IMR-90 (cell line): Measurements from ENCODE around the gene CABP7. TPM values are rescaled to one million over a fixed set of nuclear protein-coding genes. Genes with fewer than 3 reads are reported as not detected.

Experiments
- ATAC-seq: fragments of 200-7000 bp; cut with Tn5 transposase; 2 replicates; pipeline ENCODE4 v1.9.1; 2020; ENCODE audit warnings: low read depth, mild to moderate bottlenecking, moderate library complexity
- BruUV-seq: library from RNA; stranded (reverse); fragments of 400-500 nt; replicated peaks from 2 replicates; lab custom pipeline; 2021; lab: Mats Ljungman, UMichigan
- CTCF ChIA-PET: fragments of 300-600 bp; formaldehyde crosslinking; extraction: SDS; loops from one replicate; lab custom pipeline; 2021; ENCODE audit warnings: antibody characterized with exemption; lab: Yijun Ruan, JAX
- POLR2A ChIA-PET: fragments of 300-600 bp; sonication (Branson Sonifier 250); formaldehyde crosslinking; loops from one replicate; lab custom pipeline; 2022; ENCODE audit warnings: antibody characterized with exemption; ENCODE audit not compliant: unreplicated experiment; lab: Charles Lee
- DNase-seq: peaks from one replicate; pipeline ENCODE4 v3.0.0; 2013
- H2AFZ ChIP-seq: replicated peaks from 2 replicates; pipeline ENCODE3; 2013; ENCODE audit warnings: low read length, mild to moderate bottlenecking; ENCODE audit not compliant: poor library complexity
- H2AK5ac ChIP-seq: 2 replicates; pipeline ENCODE4 v1.6.1; 2013; ENCODE audit warnings: low read depth, low read length, inconsistent platforms
- H2AK9ac ChIP-seq: replicated peaks from 2 replicates; pipeline ENCODE3; 2013; ENCODE audit warnings: mild to moderate bottlenecking, low read depth, low read length, moderate library complexity; ENCODE audit not compliant: poor library complexity
- H2BK120ac ChIP-seq: 2 replicates; pipeline ENCODE4 v1.6.1; 2013; ENCODE audit warnings: low read depth, low read length, inconsistent platforms
- H2BK15ac ChIP-seq: 3 replicates; pipeline ENCODE4 v1.6.1; 2013; ENCODE audit warnings: low read depth, low read length, inconsistent platforms
- H2BK20ac ChIP-seq: 2 replicates; pipeline ENCODE4 v1.6.1; 2013; ENCODE audit warnings: low read depth, mild to moderate bottlenecking, inconsistent platforms, low read length, moderate library complexity
- H2BK5ac ChIP-seq: 2 replicates; pipeline ENCODE4 v1.6.1; 2013; ENCODE audit warnings: mild to moderate bottlenecking, low read depth, low read length, inconsistent platforms; ENCODE audit not compliant: poor library complexity, severe bottlenecking
- H3K14ac ChIP-seq: replicated peaks from 2 replicates; pipeline ENCODE4 v1.6.1; 2013; ENCODE audit warnings: low read depth, low read length, inconsistent platforms
- H3K18ac ChIP-seq: 2 replicates; pipeline ENCODE4 v1.6.1; 2013; ENCODE audit warnings: low read depth, low read length, control low read depth
- H3K23ac ChIP-seq: 2 replicates; pipeline ENCODE4 v1.6.1; 2013; ENCODE audit warnings: low read depth, low read length, inconsistent platforms
- H3K27ac ChIP-seq: 2 replicates; pipeline ENCODE4 v1.5.1; 2013; ENCODE audit warnings: mild to moderate bottlenecking, control low read depth, low read length; ENCODE audit not compliant: insufficient read depth
- H3K27me3 ChIP-seq: 2 replicates; pipeline ENCODE4 v1.6.1; 2013; ENCODE audit warnings: low read length; ENCODE audit not compliant: control insufficient read depth, insufficient read depth
- H3K36me3 ChIP-seq: 2 replicates; pipeline ENCODE4 v1.6.1; 2013; ENCODE audit warnings: low read length, mixed read lengths; ENCODE audit not compliant: control insufficient read depth, insufficient read depth
- H3K4ac ChIP-seq: 2 replicates; pipeline ENCODE4 v1.6.1; 2013; ENCODE audit warnings: low read depth, low read length, inconsistent platforms
- H3K4me1 ChIP-seq: 2 replicates; pipeline ENCODE4 v1.6.1; 2013; ENCODE audit warnings: low read length, mixed read lengths; ENCODE audit not compliant: control insufficient read depth, insufficient read depth
- H3K4me2 ChIP-seq: 2 replicates; pipeline ENCODE4 v1.6.1; 2013; ENCODE audit warnings: low read depth, mild to moderate bottlenecking, control low read depth, low read length, moderate library complexity
- H3K4me3 ChIP-seq: 2 replicates; pipeline ENCODE4 v1.5.1; 2013; ENCODE audit warnings: low read depth, mild to moderate bottlenecking, control low read depth, low read length, moderate library complexity; ENCODE audit not compliant: insufficient read depth
- H3K56ac ChIP-seq: 2 replicates; pipeline ENCODE4 v1.6.1; 2013; ENCODE audit warnings: low read length, inconsistent platforms; ENCODE audit not compliant: insufficient read depth; ENCODE audit errors: extremely low read depth
- H3K79me1 ChIP-seq, 2 experiments: 2 replicates each; pipeline ENCODE4 v1.6.1; 2013; ENCODE audit warnings: low read length in 2 of 2, inconsistent platforms in 1 of 2, low read depth in 1 of 2
- H3K9ac ChIP-seq: 2 replicates; pipeline ENCODE4 v1.6.1; 2013; ENCODE audit warnings: low read depth, low read length, control low read depth
- H3K9me1 ChIP-seq: 2 replicates; pipeline ENCODE4 v1.6.1; 2013; ENCODE audit warnings: low read length, inconsistent platforms; ENCODE audit not compliant: insufficient read depth
- H3K9me3 ChIP-seq: 2 replicates; pipeline ENCODE4 v1.6.1; 2013; ENCODE audit warnings: low read length; ENCODE audit not compliant: control insufficient read depth, insufficient read depth
- H4K20me1 ChIP-seq: 2 replicates; pipeline ENCODE4 v1.6.1; 2013; ENCODE audit warnings: low read length, inconsistent platforms; ENCODE audit not compliant: insufficient read depth
- H4K5ac ChIP-seq: 2 replicates; pipeline ENCODE4 v1.6.1; 2013; ENCODE audit warnings: mild to moderate bottlenecking, low read depth, low read length, control low read depth
- H4K8ac ChIP-seq, 2 experiments: 2 replicates each; pipeline ENCODE4 v1.6.1; 2013; ENCODE audit warnings: low read depth in 2 of 2, low read length in 2 of 2, control low read depth in 1 of 2, inconsistent platforms in 1 of 2
- H4K91ac ChIP-seq: 2 replicates; pipeline ENCODE4 v1.6.1; 2013; ENCODE audit warnings: low read depth, low read length, inconsistent platforms; ENCODE audit not compliant: insufficient read depth
- CEBPB ChIP-seq: IDR thresholded peaks from 2 replicates; pipeline ENCODE4 v1.6.1; 2012; ENCODE audit warnings: low read depth, low read length, improper control_type of control experiment
- FOS ChIP-seq: fragments of 150-350 bp; IDR thresholded peaks from 2 replicates; pipeline ENCODE4 v1.6.1; 2016; ENCODE audit warnings: low read depth, low read length
- MAZ ChIP-seq: IDR thresholded peaks from 2 replicates; pipeline ENCODE4 v1.6.1; 2012; ENCODE audit warnings: low read depth, mild to moderate bottlenecking, low read length, improper control_type of control experiment, moderate library complexity, borderline replicate concordance
- POLR2A ChIP-seq: IDR thresholded peaks from 2 replicates; pipeline ENCODE4 v1.6.1; 2012; ENCODE audit warnings: mild to moderate bottlenecking, low read depth, low read length
- RAD21 ChIP-seq: IDR thresholded peaks from 2 replicates; pipeline ENCODE4 v1.6.1; 2012; ENCODE audit warnings: low read length, improper control_type of control experiment
- RCOR1 ChIP-seq: IDR thresholded peaks from 2 replicates; pipeline ENCODE4 v1.6.1; 2012; ENCODE audit warnings: mild to moderate bottlenecking, low read length, improper control_type of control experiment; ENCODE audit not compliant: insufficient replicate concordance
- WGBS, 2 experiments: methylation state at CpG; one replicate each; pipeline versions ENCODE4 v1.1.5 to v1.1.7; 2013; ENCODE audit warnings: missing lambda C conversion rate in 2 of 2; ENCODE audit not compliant: insufficient read length in 1 of 2; ENCODE audit errors: extremely low coverage in 2 of 2; 5-methylcytosine and 5-hydroxymethylcytosine counted together
- dilution Hi-C: fragments of 300-500 bp; cut with HindIII; formaldehyde crosslinking; loops from one replicate; pipeline ENCODE4 v1.14.3; 2018; ENCODE audit warnings: low sequenced_read_pairs; ENCODE audit not compliant: unreplicated experiment
- in situ Hi-C: fragments of 300-500 bp; cut with MboI; formaldehyde crosslinking; loops from 3 replicates; pipeline ENCODE4 v1.14.3; 2019; ENCODE audit warnings: low sequenced_read_pairs, inconsistent platforms, mixed read lengths
- intact Hi-C: fragments of 100-400 bp; cut with micrococcal nuclease; formaldehyde crosslinking; loops from 2 replicates; pipeline ENCODE4 v1.10.0; 2022
- polyA plus RNA-seq, 3 experiments: library from polyadenylated mRNA; depleted of rRNA; stranded (reverse); fragments of >200 nt; gene quantifications; 2 replicates each; pipeline ENCODE4 v1.2.3, GENCODE V29; 2012; ENCODE audit warnings: low replicate concordance in 1 of 3
- total RNA-seq: library from RNA; depleted of rRNA; stranded (reverse); fragments of >200 nt; gene quantifications from 2 replicates; pipeline ENCODE4 v1.2.3, GENCODE V29; 2012

The CABP7 gene
- total and polyA plus RNA-seq, 2 of the 4 experiments (the other 2 are of a cell fraction): under 0.01 to 0.03 TPM

DNA sequence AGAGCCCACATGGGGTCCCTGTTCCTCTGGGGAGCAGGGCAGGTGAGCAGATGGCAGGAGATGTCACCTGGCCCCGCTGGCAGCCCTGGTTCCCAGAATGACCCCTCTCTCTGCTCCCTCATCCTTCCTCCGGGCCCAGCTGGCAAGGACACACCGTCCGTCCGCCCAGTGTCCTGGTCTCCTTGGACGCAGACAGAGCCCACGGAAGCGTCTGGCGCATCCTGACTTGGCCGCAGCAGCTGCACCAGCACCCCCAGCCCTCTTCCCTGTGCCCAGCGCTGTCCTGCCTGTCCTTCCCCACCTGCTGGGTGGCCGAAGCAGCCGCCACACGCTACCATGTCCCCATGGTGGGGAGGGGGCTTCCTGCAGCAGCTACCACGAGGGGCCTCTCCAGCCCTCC is 9.6 kb upstream of the CABP7 start:
- Histone ChIP-seq H3K4me2 (no peak overlapping the region), H3K18ac (no peak overlapping the region), H3K9me3 (no peaks in the 10 kb centered on the region), H3K4ac (no peak overlapping the region), H3K36me3 (no peaks in the 10 kb centered on the region), H3K4me1 (peaks cover under 1% of the 10 kb centered on the region; the same call in 1 of the 2 replicates), H2AK9ac (no peak overlapping the region), H3K4me3 (no peak overlapping the region), H3K23ac (no peak overlapping the region), H3K27me3 (peaks cover 61% of the 10 kb centered on the region), H2BK5ac (no peak overlapping the region), H3K14ac (no peak overlapping the region), H4K20me1 (0 out of 2 replicates have a peak, but pooled peaks cover 3% of the 10 kb centered on the region), H2BK120ac (no peak overlapping the region), H2BK15ac (no peak overlapping the region), H4K91ac (no peak overlapping the region), H4K8ac (no peak overlapping the region), H2AK5ac (no peak overlapping the region), H3K9ac (no peak overlapping the region), H2BK20ac (no peak overlapping the region), H3K56ac (no peak overlapping the region), H3K27ac (no peak overlapping the region), H2AFZ (no peak overlapping the region), H4K5ac (no peak overlapping the region), H3K9me1 (no peaks in the 10 kb centered on the region), H3K79me1 (no peaks in the 10 kb centered on the region)
- intact Hi-C loops (no loop called here), dilution Hi-C loops (no loop called here), in situ Hi-C loops (no loop called here)
- TF ChIP-seq RCOR1: no peak
- TF ChIP-seq FOS: no peak
- no peak for TF ChIP-seq RAD21
- TF ChIP-seq CEBPB: no peak
- TF ChIP-seq MAZ: no peak
- TF ChIP-seq POLR2A: no peak
- 89% methylated on average over 3 of the region's 15 CpGs; no CpG with 5 or more reads in 1 of the 2 experiments for WGBS, 2 experiments
- DNase-seq (no peak), ATAC-seq (no peak)
- ChIA-PET CTCF (no interaction called here), POLR2A (no interaction called here)
- no TSS peak for BruUV-seq
